ENCODE measurements around the gene PNPO. TPM values are rescaled to one million over a fixed set of nuclear protein-coding genes. Genes with fewer than 3 reads are reported as not detected.
"Not testable (repeated sequence)": the region's sequence is repeated elsewhere in the genome, so short reads cannot be mapped to it uniquely, and the experiment has no call there.

The PNPO gene
- total RNA-seq, 1 donor from 2014 or later: 31.3 TPM

- DNase-seq; ATAC-seq; intact Hi-C loops (cut with micrococcal nuclease): not testable (repeated sequence)
Measured at GRCh38 chr17:47988445-47988844, 47.1 kb downstream of the PNPO start.

GRCh38 chr17:47989159-47989558 is 47.8 kb downstream of the PNPO start:
- DNase-seq (no peak), ATAC-seq (no peak)
- intact Hi-C loops (cut with micrococcal nuclease): no loop called here

GRCh38 chr17:47989700-47990099 is 48.3 kb downstream of the PNPO start:
- intact Hi-C loops (cut with micrococcal nuclease): no loop called here
- no peak for ATAC-seq
- no peak for DNase-seq

- DNase-seq (no peak), ATAC-seq (no peak)
- intact Hi-C loops (cut with micrococcal nuclease): no loop called here
Measured at GRCh38 chr17:47990962-47991731, 49.8 kb downstream of the PNPO start.

- ATAC-seq: peak; percentile 61
- intact Hi-C loops (cut with micrococcal nuclease): no loop called here
- no peak for DNase-seq
Measured at GRCh38 chr17:47992216-47992615, 50.8 kb downstream of the PNPO start.

- intact Hi-C loops (cut with micrococcal nuclease): no loop called here
- peak; percentile 53 for ATAC-seq
- DNase-seq: no peak
Measured at GRCh38 chr17:47993031-47993564, 51.7 kb downstream of the PNPO start.

- intact Hi-C loops (cut with micrococcal nuclease): no loop called here
- ATAC-seq (no peak), DNase-seq (no peak)
Measured at GRCh38 chr17:47993964-47994363, 52.6 kb downstream of the PNPO start.

GRCh38 chr17:47994724-47995123 is 53.4 kb downstream of the PNPO start:
- DNase-seq: no peak
- intact Hi-C loops (cut with micrococcal nuclease): no loop called here
- ATAC-seq: no peak

- intact Hi-C loops (cut with micrococcal nuclease): no loop called here
- ATAC-seq: no peak
- no peak for DNase-seq
Measured at GRCh38 chr17:47995241-47995935, 54.0 kb downstream of the PNPO start.

- intact Hi-C loops (cut with micrococcal nuclease): no loop called here
- ATAC-seq: no peak
- no peak for DNase-seq
Measured at GRCh38 chr17:47996201-47996600, 54.8 kb downstream of the PNPO start.

GRCh38 chr17:47997586-47997985 is 56.2 kb downstream of the PNPO start:
- intact Hi-C loops (cut with micrococcal nuclease): no loop called here
- no peak for DNase-seq
- no peak for ATAC-seq

- DNase-seq: no peak
- ATAC-seq: no peak
- intact Hi-C loops (cut with micrococcal nuclease): no loop called here
Measured at GRCh38 chr17:47998044-47998443, 56.7 kb downstream of the PNPO start.

Other genes with a start within 250 kb of the PNPO start
- 15.9 TPM for gene TBKBP1, start 247.4 kb upstream of the PNPO start, total RNA-seq
- gene TBX21, start 208.3 kb upstream of the PNPO start, total RNA-seq: 0.40 TPM
- 4.0 TPM for gene OSBPL7, start 119.8 kb upstream of the PNPO start, total RNA-seq
- 53.5 TPM for gene MRPL10, start 110.0 kb upstream of the PNPO start, total RNA-seq
- not detected for gene LRRC46, start 109.9 kb upstream of the PNPO start, total RNA-seq
- gene SCRN2, start 100.3 kb upstream of the PNPO start, total RNA-seq: 33.8 TPM
- 0.15 TPM for gene SP6, start 90.4 kb upstream of the PNPO start, total RNA-seq
- 14.1 TPM for gene SP2, start 45.3 kb upstream of the PNPO start, total RNA-seq
- gene PRR15L, start 16.3 kb downstream of the PNPO start, total RNA-seq: not detected
- 50.8 TPM for gene CDK5RAP3, start 29.5 kb downstream of the PNPO start, total RNA-seq
- 58.2 TPM for gene COPZ2, start 96.2 kb downstream of the PNPO start, total RNA-seq
- gene NFE2L1, start 106.8 kb downstream of the PNPO start, total RNA-seq: 886 TPM
- 37.9 TPM for gene CBX1, start 159.9 kb downstream of the PNPO start, total RNA-seq
- 11.1 TPM for gene SNX11, start 166.2 kb downstream of the PNPO start, total RNA-seq